ENCODE data around the gene LARP1.
"Not testable (repeated sequence)": the region's sequence is repeated elsewhere in the genome, so short reads cannot be mapped to it uniquely, and the experiment has no call there.

Gene LARP1

GRCh38 chr5:154797762-154798161, 42.6 kb downstream of the LARP1 start:
- no peak for DNase-seq

DNA sequence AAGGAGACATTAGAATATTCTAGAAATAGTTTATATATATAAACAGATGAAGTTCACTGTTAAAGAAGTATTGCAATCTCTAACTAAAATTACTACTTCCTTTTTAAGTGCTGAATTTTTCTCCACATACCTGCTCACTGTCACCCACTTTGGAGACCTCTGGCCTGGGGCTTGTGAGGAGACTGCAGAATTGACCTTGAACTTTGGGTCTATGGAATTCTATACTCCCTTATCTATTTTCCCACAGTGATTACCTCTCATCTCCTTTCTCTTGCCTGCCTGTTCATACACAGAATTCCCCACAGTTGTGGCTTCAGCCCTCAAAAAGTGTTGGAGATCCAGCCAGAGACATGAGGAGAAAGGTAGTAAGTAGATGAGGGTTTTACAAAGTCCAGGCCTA, 45.4 kb downstream of the LARP1 start:
- no peak for DNase-seq

DNA sequence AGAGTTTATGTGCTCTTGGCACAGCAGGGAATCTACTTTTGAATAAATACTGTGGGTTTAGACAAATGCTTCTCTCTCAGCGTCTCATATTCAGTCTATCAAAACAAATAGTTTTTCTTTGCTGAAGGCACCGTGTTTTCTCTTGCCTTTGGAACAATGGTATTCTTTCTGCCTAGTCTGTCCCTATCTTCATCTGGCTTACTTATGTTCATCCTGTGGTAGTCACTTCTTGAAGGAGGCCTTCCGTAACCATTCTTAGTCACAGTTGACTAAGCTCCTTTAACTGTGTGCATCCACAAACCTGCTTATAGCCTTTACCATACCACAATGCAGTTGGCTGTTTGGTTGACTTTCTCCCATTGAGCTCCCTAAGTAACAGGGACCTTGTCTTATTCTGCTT, 45.9 kb downstream of the LARP1 start:
- DNase-seq = no peak

DNA sequence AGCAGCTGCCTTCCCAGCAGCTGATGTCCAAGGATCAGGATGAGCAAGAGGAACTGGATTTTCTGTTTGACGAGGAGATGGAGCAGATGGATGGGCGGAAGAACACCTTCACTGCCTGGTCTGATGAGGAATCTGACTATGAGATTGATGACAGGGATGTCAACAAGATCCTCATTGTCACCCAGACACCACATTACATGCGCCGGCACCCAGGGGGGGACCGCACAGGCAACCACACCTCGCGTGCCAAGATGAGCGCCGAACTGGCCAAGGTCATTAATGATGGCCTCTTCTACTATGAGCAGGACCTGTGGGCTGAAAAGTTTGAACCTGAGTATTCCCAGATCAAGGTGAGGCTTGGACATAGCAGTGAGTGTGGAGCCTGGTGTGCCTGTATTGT, 46.9 kb downstream of the LARP1 start:
- DNase-seq = no peak

- DNase-seq = no peak
Measured at GRCh38 chr5:154806176-154806575, 51.0 kb downstream of the LARP1 start.

- DNase-seq = no peak
Measured at GRCh38 chr5:154811239-154811638, 56.1 kb downstream of the LARP1 start.

DNA sequence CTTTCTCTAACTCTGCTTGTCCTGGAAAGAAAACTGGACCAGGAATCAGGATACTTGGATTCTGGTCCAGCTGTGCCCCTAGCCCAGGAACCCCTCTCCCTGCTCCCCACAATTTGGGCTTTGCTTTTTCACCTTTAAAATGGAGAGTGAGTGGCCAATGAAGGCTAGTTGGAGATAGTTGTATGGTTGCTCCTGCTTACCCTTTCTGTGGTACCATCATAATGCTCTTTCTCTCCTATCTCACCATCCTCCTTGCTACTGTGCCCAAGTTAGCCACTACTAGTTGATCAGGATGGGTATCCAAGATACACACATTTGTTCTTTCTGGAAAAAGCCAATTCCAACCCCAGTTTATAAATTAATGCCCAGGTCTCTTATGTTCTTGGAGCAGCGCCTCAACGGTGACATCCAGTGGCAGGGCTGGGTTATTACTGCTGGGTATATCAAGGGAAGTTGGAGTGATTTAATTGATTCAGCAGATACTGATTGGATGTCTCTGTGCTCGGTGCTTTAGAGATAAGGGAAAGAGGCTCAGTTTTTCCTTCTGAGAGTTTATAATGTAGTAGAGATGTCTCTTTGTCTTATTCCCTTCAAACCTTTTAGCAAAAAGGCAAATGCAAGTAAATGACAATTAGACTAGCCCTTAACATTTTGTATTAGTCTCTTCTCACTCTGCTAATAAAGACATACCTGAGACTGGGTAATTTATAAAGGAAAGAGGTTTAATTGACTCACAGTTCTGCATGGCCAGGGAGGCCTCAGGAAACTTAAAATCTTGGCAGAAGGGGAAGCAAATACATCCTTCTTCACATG, 56.7 kb downstream of the LARP1 start:
- DNase-seq = no peak

- no peak for DNase-seq
Measured at GRCh38 chr5:154813158-154813557, 58.0 kb downstream of the LARP1 start.

- no peak for DNase-seq
Measured at GRCh38 chr5:154813736-154814135, 58.6 kb downstream of the LARP1 start.

DNA sequence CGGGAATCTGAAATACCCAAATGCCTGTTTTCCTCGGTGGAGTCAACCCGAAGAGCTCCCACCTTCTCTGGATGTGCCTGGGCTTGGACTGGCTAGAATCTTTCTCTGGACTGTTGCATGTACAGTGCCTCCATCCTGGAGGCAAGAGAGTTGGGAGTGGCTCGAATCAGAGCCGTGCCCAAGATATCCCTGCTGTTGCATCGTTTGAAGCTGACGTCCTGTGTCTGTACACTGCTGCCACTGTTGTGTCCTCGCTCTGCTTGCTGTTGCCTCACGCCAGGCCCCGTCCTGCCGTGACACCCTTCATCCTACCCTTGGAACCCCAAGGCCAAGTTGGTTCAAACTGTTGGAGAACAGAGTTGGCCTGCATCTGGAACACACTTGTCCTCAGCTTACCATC, 59.8 kb downstream of the LARP1 start:
- DNase-seq = no peak

GRCh38 chr5:154815684-154816247, 60.6 kb downstream of the LARP1 start:
- no peak for DNase-seq

GRCh38 chr5:154816891-154817492, 61.8 kb downstream of the LARP1 start:
- DNase-seq = no peak

DNA sequence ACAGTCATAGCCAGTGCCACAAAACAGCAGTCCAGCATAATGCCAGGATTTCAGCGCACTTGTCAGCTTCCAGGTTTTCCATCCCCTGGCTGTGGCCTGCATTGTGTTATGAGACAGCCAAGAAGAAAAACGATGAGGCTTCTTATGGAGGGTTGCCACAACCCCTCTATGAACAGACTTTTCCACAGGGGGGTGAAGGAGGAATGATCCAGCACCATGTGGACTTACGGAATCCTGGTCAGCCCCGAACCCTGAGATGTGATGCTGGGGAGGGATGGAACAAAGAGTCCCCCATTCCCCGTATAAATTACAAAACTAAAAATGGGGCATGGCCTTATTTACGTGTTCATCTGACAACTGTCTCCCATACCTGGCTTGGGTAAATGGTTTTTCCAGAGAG, 62.6 kb downstream of the LARP1 start:
- no peak for DNase-seq

DNA sequence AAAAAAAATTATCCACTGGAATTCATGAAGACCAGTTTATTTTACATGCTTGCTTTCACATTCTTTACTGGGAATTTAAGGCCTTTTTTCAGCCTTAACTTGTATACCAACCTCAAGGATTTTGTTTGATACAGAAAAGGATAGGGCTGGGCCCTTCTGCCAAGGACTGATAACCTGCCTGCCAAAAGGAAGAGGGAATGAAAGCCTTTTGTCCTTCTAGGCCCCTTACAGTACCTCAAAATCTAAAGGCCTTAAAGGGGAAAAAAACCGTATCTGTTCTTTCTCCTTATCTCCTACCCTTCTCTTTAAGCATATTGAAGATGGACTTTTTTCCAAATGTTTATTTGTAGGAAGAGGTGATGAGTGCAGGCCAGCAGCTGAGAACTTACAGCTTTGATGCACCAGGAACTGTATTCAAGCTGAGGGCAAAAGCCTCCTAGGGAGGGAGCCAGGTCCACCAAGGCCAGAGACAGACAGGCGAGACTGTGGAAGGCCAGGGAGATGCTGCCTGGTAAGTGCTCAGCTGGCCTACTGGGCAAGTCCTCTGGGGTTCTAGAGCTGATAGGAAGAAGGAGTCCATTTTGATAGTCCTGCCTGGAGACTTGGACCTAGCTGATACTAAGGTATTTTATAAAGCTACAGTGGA, 63.4 kb downstream of the LARP1 start:
- no peak for DNase-seq

DNA sequence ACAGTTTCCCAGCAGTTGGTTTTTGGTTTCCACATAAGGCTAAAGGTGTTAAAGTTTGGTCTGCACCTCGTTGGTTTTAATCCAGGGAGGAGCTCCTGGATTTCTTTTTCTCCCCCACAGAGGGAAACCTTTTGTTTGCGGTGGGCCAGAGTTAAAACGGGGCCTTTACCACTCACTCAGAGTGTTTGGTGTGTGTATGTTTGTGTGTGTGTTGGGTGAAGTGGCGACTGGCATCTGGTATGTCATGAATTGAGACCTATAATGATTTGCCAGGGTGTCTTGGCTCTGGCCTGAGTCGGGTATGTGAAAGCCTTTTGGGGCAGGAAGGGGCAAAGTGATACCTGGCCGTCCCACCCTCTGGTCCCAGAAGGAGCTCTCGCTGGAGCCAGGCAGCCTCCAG, 64.4 kb downstream of the LARP1 start:
- no peak for DNase-seq

GRCh38 chr5:154820383-154820782, 65.2 kb downstream of the LARP1 start:
- DNase-seq = no peak

GRCh38 chr5:154822896-154823295, 67.7 kb downstream of the LARP1 start:
- DNase-seq = not testable (repeated sequence)

DNA sequence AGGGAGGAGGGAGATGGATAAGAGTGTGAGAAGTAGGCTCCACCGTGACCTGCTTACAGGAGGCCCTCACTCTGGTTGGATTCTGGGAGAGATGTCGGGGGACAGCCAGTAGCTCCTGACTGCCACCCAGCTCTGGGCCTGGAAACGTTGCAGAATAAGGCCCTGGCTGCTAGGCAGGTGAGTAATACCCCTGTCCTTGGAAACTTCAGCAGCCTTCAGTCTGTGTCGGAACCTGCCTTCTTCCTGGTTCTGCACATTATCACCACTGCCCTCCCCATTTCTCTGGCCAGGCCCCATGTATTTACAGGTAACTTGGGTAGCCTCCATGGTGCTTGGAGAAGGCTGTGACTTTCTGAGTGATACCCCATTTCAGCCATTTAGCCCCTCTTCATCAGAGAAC, 68.4 kb downstream of the LARP1 start:
- no peak for DNase-seq

DNA sequence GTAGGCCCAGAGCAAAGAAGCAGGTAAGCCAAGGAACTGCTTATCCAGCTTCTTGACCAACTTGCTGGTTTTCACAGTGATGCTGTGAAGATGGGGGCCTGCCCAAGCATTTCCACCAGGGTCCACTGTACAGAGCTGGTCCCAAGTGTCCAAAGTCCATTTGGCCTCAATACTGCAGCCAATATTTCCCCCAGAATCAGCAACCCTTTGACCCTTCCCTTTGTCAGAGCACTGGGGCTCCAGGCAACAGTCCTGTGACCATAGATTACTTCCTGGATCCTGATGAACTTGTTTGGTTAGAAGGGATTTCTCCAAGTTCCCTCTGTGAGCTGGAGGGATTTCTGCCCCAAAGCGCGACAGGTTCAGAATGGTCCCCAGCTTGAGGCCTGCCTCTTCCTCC, 68.9 kb downstream of the LARP1 start:
- DNase-seq = no peak

- DNase-seq = no peak
Measured at GRCh38 chr5:154829181-154829588, 74.0 kb downstream of the LARP1 start.

DNA sequence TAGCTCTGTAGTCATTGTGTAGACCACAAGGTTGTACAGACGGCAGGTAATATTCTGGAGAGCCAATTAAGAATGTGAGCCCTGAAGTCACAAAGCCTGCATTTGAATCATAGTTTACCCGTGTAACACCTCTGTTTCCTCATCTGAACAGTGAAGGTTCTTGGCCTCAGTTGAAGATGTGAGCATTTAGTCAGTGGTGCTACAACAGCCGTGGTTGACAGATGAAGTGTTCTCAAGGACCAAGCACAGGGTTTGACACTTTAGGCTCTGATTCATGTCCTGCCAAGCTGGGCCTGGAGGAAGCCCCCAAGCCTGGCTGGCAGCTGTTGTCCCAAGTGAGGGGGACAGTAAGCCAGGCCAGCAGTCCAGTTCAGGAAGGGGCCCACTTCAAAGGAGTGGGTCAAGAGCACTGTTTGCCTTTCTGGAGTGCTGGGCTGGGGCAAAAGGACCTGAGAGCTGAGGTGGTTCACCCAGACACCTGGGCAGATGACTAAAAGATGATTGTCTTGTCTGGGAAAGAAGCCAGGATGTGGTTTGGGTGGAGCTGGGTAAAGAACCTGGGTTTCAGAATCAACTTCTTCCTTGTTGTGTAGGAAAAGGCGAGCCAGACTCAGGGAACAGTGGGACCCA, 74.5 kb downstream of the LARP1 start:
- DNase-seq = no peak

- no peak for DNase-seq
Measured at GRCh38 chr5:154830219-154830595, 75.0 kb downstream of the LARP1 start.

GRCh38 chr5:154830596-154830995, 75.4 kb downstream of the LARP1 start:
- DNase-seq = no peak

- DNase-seq = no peak
Measured at GRCh38 chr5:154831451-154831850, 76.3 kb downstream of the LARP1 start.

Measured in NCI-H1105 treated with DMSO at 0.1 percent for 48 hours (cell line).